GM20000 (cell line): ENCODE measurements around the gene ARFIP1.
"Not testable (repeated sequence)": the region's sequence is repeated elsewhere in the genome, so short reads cannot be mapped to it uniquely, and the experiment has no call there.

ENCODE experiments used
- DNase-seq: peaks from one replicate; pipeline ENCODE4 v3.0.0; 2012; ENCODE audit warnings: low spot score
- TF ChIP-seq, protein P1 (sequence below): IDR thresholded peaks from 2 replicates; pipeline ENCODE4 v1.5.1; 2012; ENCODE audit warnings: mild to moderate bottlenecking, control low read depth; ENCODE audit errors: extremely low read depth, missing control alignments

ARFIP1 gene

DNA sequence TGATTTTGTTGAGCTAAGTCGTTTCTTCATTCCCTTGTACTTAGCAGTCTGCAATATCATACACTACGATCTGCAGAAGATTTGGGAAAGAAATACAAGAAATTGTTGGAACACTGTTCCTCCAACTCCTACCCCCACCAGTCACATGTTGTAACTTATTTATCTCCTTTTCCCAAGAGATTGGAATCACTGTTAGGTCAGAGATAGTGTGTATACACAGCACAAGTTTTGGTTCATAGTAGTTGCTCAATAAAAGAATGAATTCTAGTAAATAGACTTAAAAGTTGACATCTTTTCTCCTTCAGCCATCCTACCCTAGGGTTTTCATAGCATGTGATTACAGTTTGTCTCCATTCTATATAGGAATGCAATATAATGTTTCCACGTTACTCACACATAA lies 68.8 kb downstream of the ARFIP1 start:
- TF ChIP-seq, protein P1, sequence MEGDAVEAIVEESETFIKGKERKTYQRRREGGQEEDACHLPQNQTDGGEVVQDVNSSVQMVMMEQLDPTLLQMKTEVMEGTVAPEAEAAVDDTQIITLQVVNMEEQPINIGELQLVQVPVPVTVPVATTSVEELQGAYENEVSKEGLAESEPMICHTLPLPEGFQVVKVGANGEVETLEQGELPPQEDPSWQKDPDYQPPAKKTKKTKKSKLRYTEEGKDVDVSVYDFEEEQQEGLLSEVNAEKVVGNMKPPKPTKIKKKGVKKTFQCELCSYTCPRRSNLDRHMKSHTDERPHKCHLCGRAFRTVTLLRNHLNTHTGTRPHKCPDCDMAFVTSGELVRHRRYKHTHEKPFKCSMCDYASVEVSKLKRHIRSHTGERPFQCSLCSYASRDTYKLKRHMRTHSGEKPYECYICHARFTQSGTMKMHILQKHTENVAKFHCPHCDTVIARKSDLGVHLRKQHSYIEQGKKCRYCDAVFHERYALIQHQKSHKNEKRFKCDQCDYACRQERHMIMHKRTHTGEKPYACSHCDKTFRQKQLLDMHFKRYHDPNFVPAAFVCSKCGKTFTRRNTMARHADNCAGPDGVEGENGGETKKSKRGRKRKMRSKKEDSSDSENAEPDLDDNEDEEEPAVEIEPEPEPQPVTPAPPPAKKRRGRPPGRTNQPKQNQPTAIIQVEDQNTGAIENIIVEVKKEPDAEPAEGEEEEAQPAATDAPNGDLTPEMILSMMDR: no peak
- no peak for DNase-seq

DNA sequence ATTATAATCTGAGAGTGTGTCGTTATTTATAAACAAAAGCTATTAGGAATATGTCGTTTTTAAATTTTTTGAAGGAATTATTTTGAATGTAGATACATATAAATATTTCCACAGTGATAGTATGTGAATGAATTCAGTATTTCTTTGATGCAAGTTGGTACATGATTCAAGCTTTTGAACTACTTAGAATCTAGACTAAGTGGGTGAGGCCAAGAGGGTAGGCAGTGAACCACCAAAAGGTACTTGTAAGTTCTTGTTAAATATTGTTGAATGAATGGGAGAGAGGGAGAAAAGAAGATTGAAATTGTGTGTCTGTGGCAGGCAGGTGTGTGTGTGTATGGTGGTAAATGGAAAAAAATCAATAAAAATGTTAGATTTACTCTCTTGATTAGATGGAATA lies 69.6 kb downstream of the ARFIP1 start:
- TF ChIP-seq, protein P1: no peak

DNA sequence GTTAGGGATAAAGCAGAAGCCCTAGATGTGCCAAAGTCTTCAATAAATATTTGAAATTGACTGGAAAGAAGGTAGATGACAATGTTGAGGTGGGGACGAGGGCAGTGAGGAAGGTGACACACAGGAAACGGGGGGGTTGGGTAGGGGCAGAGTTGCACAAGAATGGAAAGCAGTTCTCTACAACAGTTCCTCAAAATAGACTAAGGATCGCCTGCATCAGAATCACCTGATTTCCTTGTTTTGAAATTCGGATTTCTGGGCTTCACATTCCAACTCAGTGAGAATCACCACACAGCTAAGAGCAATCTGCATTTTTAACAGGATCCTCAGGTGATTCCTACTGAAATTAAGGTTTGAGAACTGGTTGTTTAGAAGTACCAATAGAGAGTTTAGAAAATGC lies 70.6 kb downstream of the ARFIP1 start:
- TF ChIP-seq, protein P1: no peak
- DNase-seq: no peak

More for the DNA sequence above, 69.6 kb downstream of the ARFIP1 start:
- no peak for DNase-seq

DNA sequence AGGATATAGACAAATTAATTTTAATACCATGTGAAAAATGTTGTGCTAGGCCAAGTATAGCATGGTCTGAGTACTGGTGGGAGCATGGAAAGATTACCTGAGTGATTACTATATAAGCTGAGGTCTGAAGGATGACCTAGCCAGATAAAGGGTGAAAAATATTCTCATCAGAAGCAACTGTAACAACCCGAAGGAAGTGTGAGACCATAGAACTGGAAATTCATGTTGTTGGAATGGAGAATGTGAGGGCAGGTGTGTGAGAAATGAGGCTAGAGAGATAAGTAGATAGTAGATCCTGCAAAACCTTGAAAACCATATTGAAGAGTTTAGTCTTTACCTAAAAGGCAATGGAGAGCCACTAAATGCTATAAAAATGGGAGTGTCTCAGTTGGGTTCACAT lies 71.5 kb downstream of the ARFIP1 start:
- DNase-seq: no peak
- TF ChIP-seq, protein P1: no peak

DNA sequence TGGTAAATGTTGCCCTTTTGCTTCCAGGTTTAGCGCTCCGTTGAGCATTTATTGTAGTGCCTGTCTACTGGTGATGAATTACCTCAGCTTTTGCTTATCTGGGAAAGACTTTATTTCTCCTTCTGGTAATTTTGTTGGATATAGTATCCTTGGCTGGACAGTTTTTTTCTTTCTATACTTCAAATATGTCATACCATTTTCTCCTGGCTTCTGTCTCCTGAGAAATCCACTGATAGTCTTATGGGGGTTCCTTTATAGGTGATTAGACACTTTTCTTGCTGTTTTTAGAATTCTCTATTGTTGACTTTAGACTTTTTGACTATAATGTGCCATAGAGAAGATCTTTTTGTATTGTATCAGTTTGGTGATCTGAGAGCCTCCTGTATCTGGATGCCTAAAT lies 73.5 kb downstream of the ARFIP1 start:
- TF ChIP-seq, protein P1: no peak
- no peak for DNase-seq

DNA sequence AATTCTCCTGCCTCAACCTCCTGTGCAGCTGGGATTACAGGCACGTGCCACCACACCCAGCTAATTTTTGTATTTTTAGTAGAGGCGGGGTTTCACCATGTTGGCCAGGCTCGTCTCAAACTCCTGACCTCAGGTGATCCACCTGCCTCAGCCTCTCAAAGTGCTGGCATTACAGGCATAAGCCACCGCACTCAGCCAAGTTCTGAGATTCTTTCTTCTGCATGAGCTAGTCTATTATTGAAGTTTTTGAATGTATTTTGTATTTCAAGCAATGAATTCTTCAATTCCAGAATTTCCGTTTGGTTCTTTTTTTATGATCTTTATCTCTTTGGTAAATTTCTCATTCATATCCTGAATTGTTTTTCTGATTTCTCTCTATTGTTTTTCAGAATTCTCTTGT lies 74.3 kb downstream of the ARFIP1 start:
- DNase-seq: not testable (repeated sequence)

DNA sequence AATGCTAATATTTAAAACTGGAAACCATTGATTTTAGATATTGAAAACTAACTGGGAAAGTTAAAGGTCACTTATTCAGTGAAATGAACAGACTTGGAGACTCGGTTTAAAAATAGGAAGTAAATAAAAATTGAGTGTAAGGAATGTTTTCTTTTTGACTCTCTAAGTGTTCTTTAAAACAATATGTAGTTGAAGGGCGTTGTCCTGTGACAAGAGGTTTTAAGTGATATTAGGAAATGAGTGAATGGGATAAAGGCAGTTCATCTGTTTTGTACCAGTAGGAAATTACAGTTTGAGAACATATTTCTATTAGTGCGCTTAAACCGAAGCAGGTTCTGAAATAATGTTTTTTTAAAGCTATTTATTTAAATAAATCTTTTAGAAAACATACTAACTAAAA lies 77.2 kb downstream of the ARFIP1 start:
- TF ChIP-seq, protein P1: no peak
- DNase-seq: no peak

DNA sequence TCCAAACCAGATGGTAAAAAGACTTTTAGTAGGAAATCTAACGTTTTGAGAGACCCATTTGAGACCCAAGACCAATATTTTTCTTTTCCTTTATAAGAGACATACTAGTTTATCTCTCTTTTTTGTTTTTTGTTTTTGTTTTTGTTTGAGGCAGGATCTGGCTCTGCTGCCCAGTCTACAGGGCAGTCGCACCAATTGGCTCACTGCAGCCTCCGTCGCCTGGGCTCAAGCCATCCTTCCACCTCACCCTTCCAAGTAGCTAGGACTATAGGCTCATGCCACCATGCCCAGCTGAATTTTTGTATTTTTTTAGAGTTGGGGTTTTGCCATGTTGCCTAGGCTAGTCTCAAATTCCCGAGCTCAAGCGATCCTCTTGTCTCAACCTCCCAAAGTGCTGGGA lies 79.2 kb downstream of the ARFIP1 start:
- TF ChIP-seq, protein P1: no peak
- DNase-seq: no peak
